A549 treated with Hydrocortisone at 1 μM for 4 hours (cell line): ENCODE measurements around the gene NAA40. TPM values are rescaled to one million over a fixed set of nuclear protein-coding genes. Genes with fewer than 3 reads are reported as not detected.

Experiments
- total RNA-seq: library from RNA; stranded (reverse); fragments of 200-300 nt; extraction: Qiagen RNA extraction; gene quantifications from 5 replicates; pipeline ENCODE4 v1.2.3, GENCODE V29; 2022

The NAA40 gene
- 13.8 to 18.2 TPM (median 15.3 TPM) in 5 replicates for total RNA-seq

GRCh38 chr11:63938479-63939396, at the start of gene NAA40:
Gene NAA40, plus strand, starts transcription at chr11:63939002. Its CDS starts 95 bp downstream, at chr11:63939097.

DNA sequence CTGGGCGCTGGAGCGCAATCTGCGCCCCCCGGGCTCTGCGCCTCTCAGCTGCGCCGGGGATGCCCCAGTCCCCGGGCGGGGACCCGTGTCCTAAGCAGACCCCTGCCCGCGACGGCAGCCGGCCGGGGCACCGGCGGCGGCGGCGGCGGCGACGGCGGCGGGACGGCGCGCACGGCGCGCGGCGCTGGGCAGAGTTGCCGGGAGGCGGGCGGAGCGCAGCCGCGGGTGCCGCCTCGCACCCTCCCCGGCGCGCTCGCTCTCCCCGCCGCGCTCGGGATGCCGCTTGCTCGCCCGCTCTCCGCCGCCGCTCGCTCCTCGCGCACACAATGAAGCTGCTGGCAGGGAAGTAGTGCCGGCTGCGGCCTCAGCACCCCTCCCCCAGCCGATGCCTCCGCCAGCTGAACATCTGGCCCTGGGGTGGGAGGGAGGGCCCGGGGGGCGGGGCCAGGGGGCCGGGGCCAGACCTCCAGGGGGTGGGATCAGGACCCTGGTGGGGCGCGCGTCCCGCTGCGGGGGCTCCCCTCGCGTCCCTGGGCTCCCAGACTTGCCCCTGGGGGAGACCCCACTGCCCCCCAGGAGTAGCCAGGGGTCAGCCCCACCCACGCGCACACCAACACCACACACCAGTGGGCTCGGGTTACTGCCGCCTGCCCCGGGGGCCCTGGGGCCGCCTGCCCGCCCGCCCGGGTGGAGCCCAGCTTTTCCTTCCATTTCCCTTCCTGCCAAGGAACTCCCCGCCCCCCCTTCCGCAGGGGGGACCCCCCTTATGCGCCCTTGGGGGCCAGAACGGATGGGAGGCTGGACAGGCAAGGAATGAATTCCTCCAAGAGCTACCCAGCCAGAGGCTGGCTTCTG, 21.7 kb upstream of the NAA40 start, which contains the start of gene RCOR2:
TSS of gene RCOR2 (minus strand) at position 328 of the 855 bp plus-strand sequence. CDS start 708 bp downstream, outside the sequence.

DNA sequence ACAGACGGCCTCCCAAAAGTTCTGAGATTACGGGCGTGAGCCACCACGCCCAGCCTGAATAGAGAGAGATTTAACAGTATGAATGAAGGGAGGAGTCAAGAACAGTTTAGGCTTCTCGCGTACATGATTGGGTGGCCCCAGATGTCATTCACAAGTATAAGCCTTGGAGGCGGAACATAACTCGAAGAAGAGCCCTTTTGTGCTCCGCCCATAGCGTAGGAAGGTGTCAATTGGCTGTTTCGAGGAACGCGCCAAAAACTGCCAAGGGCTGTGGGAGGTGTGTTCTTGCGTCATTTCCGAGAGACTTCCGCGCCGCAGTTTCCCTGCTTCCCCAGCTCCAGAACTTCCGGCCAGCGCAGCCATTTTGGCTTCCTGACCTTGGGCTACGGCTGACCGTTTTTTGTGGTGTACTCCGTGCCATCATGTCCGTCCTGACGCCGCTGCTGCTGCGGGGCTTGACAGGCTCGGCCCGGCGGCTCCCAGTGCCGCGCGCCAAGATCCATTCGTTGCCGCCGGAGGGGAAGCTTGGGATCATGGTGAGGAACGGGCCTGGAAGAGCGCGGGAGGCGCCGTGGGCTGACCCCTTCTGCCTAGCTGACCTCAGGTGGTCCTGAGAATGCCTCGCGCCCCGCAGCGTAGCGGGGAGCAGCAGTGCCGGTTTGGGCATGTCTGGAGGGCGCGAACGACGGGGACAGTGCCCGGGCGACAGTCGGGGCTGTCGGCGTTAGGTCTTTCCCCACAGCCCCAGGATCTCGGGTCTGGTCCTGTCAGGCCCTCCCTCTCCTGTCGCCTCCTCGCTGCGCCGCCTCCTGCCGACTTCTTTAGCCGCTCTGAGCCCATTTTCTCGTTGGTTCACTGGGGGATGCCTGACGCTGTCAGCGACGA, 35.7 kb downstream of the NAA40 start, which contains the start of gene COX8A:
TSS of gene COX8A (plus strand) at position 362 of the 885 bp plus-strand sequence. CDS start at position 423, 61 bp downstream.

GRCh38 chr11:63986156-63986931, 47.5 kb downstream of the NAA40 start, which contains the start of gene OTUB1:
Gene OTUB1, plus strand, starts transcription at chr11:63986438. Its CDS starts 19 bp downstream, at chr11:63986457.

Other genes starting within 250 kb of the NAA40 start
- 4.3 to 5.9 TPM (median 5.4 TPM) in 5 replicates for gene ZFTA, start 170.2 kb upstream of the NAA40 start, total RNA-seq
- gene SPINDOC, start 125.5 kb upstream of the NAA40 start, total RNA-seq, result 37.1 to 49.7 TPM (median 47.9 TPM) in 5 replicates
- 26.9 to 33.7 TPM (median 28.9 TPM) in 5 replicates for gene MARK2, start 99.9 kb upstream of the NAA40 start, total RNA-seq
- 0.88 to 1.1 TPM (median 0.99 TPM) in 5 replicates for gene RCOR2, start 21.8 kb upstream of the NAA40 start, total RNA-seq
- gene COX8A, start 35.6 kb downstream of the NAA40 start, total RNA-seq, result 634 to 1,125 TPM (median 1,037 TPM) in 5 replicates
- 109 to 136 TPM (median 127 TPM) in 5 replicates for gene OTUB1, start 47.4 kb downstream of the NAA40 start, total RNA-seq
- 0.03 to 0.09 TPM (median 0.06 TPM) in 5 replicates for gene FLRT1, start 96.9 kb downstream of the NAA40 start, total RNA-seq
- 9.0 to 15.8 TPM (median 13.5 TPM) in 5 replicates for gene MACROD1, start 227.1 kb downstream of the NAA40 start, total RNA-seq
- gene STIP1, start 247.2 kb downstream of the NAA40 start, total RNA-seq, result 226 to 294 TPM (median 239 TPM) in 5 replicates